Measurements from ENCODE around the gene KIF5A.

The KIF5A gene

DNA sequence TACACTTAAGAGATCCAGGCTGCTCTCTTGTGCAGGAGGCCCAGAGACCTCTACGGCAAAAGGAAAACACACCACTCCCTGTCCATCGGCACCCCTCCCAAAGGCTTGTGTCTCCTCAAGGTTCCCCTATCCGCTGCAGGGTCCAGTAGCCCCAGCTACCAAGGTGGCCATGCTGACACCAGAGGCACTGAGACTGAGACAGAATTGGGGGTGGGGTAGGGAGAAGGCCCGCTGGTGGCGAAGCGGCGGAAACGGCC is 30.1 kb upstream of the KIF5A start:
- Histone ChIP-seq H3K36me3 (ENCODE audit: control insufficient read depth, low read length) (peaks cover 68% of the 10 kb centered on the region), H3K27me3 (ENCODE audit: control insufficient read depth, low read length) (no peaks in the 10 kb centered on the region), H4K20me1 (ENCODE audit: control insufficient read depth, insufficient read depth, low read depth, low read length) (peaks cover 8% of the 10 kb centered on the region), H3K9me3 (ENCODE audit: control insufficient read depth, insufficient read depth, low read length) (no peaks in the 10 kb centered on the region), H3K4me1 (ENCODE audit: control insufficient read depth, low read length) (peaks cover 53% of the 10 kb centered on the region), H3F3A (ENCODE audit: control insufficient read depth, insufficient read depth) (peaks cover 37% of the 10 kb centered on the region), H3K79me2 (ENCODE audit: control insufficient read depth, low read length) (peaks cover 54% of the 10 kb centered on the region), H3K4me2 (ENCODE audit: low read length) (peak overlapping the region; percentile 91), H3K9me2 (replicated peaks; ENCODE audit: control insufficient read depth, low read length) (no peaks in the 10 kb centered on the region), H3K4me3 (ENCODE audit: low read length) (peak overlapping the region; percentile 95), H3K27ac (ENCODE audit: low read depth, low read length) (peak overlapping the region; percentile 70)
- TF ChIP-seq, protein P1, sequence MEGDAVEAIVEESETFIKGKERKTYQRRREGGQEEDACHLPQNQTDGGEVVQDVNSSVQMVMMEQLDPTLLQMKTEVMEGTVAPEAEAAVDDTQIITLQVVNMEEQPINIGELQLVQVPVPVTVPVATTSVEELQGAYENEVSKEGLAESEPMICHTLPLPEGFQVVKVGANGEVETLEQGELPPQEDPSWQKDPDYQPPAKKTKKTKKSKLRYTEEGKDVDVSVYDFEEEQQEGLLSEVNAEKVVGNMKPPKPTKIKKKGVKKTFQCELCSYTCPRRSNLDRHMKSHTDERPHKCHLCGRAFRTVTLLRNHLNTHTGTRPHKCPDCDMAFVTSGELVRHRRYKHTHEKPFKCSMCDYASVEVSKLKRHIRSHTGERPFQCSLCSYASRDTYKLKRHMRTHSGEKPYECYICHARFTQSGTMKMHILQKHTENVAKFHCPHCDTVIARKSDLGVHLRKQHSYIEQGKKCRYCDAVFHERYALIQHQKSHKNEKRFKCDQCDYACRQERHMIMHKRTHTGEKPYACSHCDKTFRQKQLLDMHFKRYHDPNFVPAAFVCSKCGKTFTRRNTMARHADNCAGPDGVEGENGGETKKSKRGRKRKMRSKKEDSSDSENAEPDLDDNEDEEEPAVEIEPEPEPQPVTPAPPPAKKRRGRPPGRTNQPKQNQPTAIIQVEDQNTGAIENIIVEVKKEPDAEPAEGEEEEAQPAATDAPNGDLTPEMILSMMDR (IDR thresholded peaks at IDR 0.05; ENCODE audit: low read depth, low read length, poor library complexity, severe bottlenecking), result peak; percentile 13
- TF ChIP-seq EZH2phosphoT487 (IDR thresholded peaks at IDR 0.05; ENCODE audit: borderline replicate concordance, low read length), result no peak

DNA sequence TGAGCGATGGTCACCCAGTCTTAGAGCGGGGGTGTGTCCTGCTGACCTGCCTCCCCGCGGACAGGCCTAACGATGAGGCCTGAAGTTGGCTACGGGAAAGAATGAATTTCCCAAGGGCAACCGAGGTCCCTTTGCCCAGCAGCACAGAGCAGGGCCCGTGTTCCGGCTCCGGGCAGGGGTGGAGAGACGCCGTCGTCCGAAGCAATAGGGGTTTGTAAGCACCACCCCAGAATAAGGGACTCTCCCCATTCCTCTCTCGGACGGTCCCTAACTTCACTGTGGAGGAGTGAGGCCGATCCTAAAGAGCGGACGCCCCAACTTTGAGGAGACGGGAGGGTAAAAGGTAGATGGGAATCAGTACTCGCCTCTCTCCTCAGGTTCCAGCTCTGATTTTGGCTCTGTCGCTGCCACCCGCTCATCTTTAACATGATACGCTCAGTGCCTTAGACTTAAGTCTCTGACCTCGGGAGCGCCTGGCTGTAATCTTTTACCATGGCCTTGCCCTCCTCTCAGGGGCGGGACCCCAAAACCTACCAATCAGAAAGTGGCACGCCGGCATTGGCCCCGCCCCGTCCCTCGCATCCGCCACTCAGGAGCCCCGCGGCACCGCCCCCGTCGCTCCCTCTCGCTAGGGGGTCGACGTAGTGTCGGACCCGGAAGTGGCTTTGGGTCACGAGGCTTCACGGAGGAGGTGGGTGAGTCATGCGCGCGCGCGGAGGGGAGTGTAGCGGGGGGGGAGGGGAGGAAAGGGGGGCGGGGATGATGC is 29.6 kb upstream of the KIF5A start, which contains the start of gene DDIT3:
TSS of gene DDIT3 (minus strand) at position 462 of the 766 bp plus-strand sequence. CDS start 3,108 bp downstream, outside the sequence.
- peaks cover 59% of the 10 kb centered on the region for H3K79me2 ChIP-seq (ENCODE audit: control insufficient read depth, low read length)
- H3K27me3 ChIP-seq (ENCODE audit: control insufficient read depth, low read length), result no peaks in the 10 kb centered on the region
- no peak for TF ChIP-seq EZH2phosphoT487 (IDR thresholded peaks at IDR 0.05; ENCODE audit: borderline replicate concordance, low read length)
- TF ChIP-seq, protein P1 (IDR thresholded peaks at IDR 0.05; ENCODE audit: low read depth, low read length, poor library complexity, severe bottlenecking), result peak; percentile 0
- peak within 1 kb of the TSS; percentile 91 for H3K4me2 ChIP-seq (ENCODE audit: low read length)
- peaks cover 8% of the 10 kb centered on the region for H4K20me1 ChIP-seq (ENCODE audit: control insufficient read depth, insufficient read depth, low read depth, low read length)
- peaks cover 56% of the 10 kb centered on the region for H3K4me1 ChIP-seq (ENCODE audit: control insufficient read depth, low read length)
- peaks cover 68% of the 10 kb centered on the region for H3K36me3 ChIP-seq (ENCODE audit: control insufficient read depth, low read length)
- peak within 1 kb of the TSS; percentile 95 for H3K4me3 ChIP-seq (ENCODE audit: low read length)
- H3K9me3 ChIP-seq (ENCODE audit: control insufficient read depth, insufficient read depth, low read length), result no peaks in the 10 kb centered on the region
- H3K9me2 ChIP-seq (replicated peaks; ENCODE audit: control insufficient read depth, low read length), result no peaks in the 10 kb centered on the region
- H3K27ac ChIP-seq (ENCODE audit: low read depth, low read length), result peak within 1 kb of the TSS; percentile 97
- H3F3A ChIP-seq (ENCODE audit: control insufficient read depth, insufficient read depth), result peaks cover 33% of the 10 kb centered on the region

DNA sequence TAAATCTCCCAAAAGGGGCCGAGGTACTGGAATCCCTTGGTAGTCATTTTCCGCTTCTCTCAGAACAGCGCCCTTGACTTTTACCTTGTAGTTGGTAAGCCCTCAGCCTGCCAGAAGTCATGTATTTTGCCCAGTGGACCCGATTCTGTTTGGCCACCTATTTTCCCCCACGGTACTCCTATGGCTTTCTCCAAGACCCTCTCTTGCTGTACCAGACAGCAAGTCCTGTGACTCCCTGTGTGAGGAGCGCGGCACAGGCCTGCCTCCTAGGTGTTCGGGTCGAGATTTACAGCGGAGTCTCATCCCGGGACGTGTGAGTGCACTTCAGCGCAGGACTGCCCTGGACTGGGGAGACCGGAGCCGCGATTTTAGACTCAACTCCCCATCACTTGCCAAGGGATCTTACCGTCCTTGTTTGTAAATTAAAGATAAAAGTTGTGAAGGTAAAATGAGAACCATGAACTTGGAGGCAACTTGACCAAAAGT is 28.3 kb upstream of the KIF5A start:
- peak overlapping the region; percentile 87 for H3K4me2 ChIP-seq (ENCODE audit: low read length)
- H3F3A ChIP-seq (ENCODE audit: control insufficient read depth, insufficient read depth), result peaks cover 22% of the 10 kb centered on the region
- peaks cover 56% of the 10 kb centered on the region for H3K4me1 ChIP-seq (ENCODE audit: control insufficient read depth, low read length)
- H3K9me3 ChIP-seq (ENCODE audit: control insufficient read depth, insufficient read depth, low read length), result no peaks in the 10 kb centered on the region
- H3K36me3 ChIP-seq (ENCODE audit: control insufficient read depth, low read length), result peaks cover 66% of the 10 kb centered on the region
- H3K27me3 ChIP-seq (ENCODE audit: control insufficient read depth, low read length), result no peaks in the 10 kb centered on the region
- H3K9me2 ChIP-seq (replicated peaks; ENCODE audit: control insufficient read depth, low read length), result no peaks in the 10 kb centered on the region
- peak overlapping the region; percentile 97 for H3K27ac ChIP-seq (ENCODE audit: low read depth, low read length)
- no peak for TF ChIP-seq EZH2phosphoT487 (IDR thresholded peaks at IDR 0.05; ENCODE audit: borderline replicate concordance, low read length)
- TF ChIP-seq, protein P1 (IDR thresholded peaks at IDR 0.05; ENCODE audit: low read depth, low read length, poor library complexity, severe bottlenecking), result peak; percentile 7
- peaks cover 62% of the 10 kb centered on the region for H3K79me2 ChIP-seq (ENCODE audit: control insufficient read depth, low read length)
- peaks cover 8% of the 10 kb centered on the region for H4K20me1 ChIP-seq (ENCODE audit: control insufficient read depth, insufficient read depth, low read depth, low read length)
- H3K4me3 ChIP-seq (ENCODE audit: low read length), result peak overlapping the region; percentile 84
